B cell (primary cell): ENCODE data around the gene CARMIL1.

ENCODE experiments used
- CTCF ChIP-seq: fragments of 200-600 bp; IDR thresholded peaks from one replicate; pipeline ENCODE4 v1.8.0; 2022; ENCODE audit warnings: antibody characterized with exemption, mild to moderate bottlenecking
- EZH2 ChIP-seq: IDR thresholded peaks from 2 replicates; pipeline ENCODE4 v1.6.1; 2012; ENCODE audit warnings: borderline replicate concordance, low read depth, mild to moderate bottlenecking, moderate library complexity, low read length; ENCODE audit not compliant: insufficient read depth, poor library complexity, severe bottlenecking

GRCh38 chr6:25233226-25233625 is 45.9 kb upstream of the CARMIL1 start:
- no peak for TF ChIP-seq CTCF
- no peak for TF ChIP-seq EZH2
